ENCODE measurements around the gene ERC2. TPM values are rescaled to one million over a fixed set of nuclear protein-coding genes. Genes with fewer than 3 reads are reported as not detected.

The ERC2 gene
- total RNA-seq, 1 donor from 2014 or later, result under 0.01 TPM

- DNase-seq (ENCODE audit: low read depth), result no peak
- no peak for TF ChIP-seq CTCF (IDR thresholded peaks at IDR 0.05; ENCODE audit: insufficient read depth, low read length, severe bottlenecking)
- Histone ChIP-seq H3K4me3 (ENCODE audit: low read depth, low read length) (no peak overlapping the region), H3K36me3 (ENCODE audit: control insufficient read depth, insufficient read depth, low read length) (no peaks in the 10 kb centered on the region), H3K27me3 (ENCODE audit: control insufficient read depth, insufficient read depth, low read length) (no peaks in the 10 kb centered on the region)
- no peak for FAIRE-seq
Measured at GRCh38 chr3:55562700-55563099, 905.6 kb downstream of the ERC2 start.

- Histone ChIP-seq H3K4me3 (ENCODE audit: low read depth, low read length) (no peak overlapping the region), H3K36me3 (ENCODE audit: control insufficient read depth, insufficient read depth, low read length) (no peaks in the 10 kb centered on the region), H3K27me3 (ENCODE audit: control insufficient read depth, insufficient read depth, low read length) (no peaks in the 10 kb centered on the region)
- DNase-seq (ENCODE audit: low read depth) (no peak), FAIRE-seq (no peak)
- no peak for TF ChIP-seq CTCF (IDR thresholded peaks at IDR 0.05; ENCODE audit: insufficient read depth, low read length, severe bottlenecking)
Measured at GRCh38 chr3:55559500-55560423, 908.5 kb downstream of the ERC2 start.

GRCh38 chr3:55558316-55558715, 910.0 kb downstream of the ERC2 start:
- H3K4me3 ChIP-seq (ENCODE audit: low read depth, low read length), result no peak overlapping the region
- FAIRE-seq (no peak), DNase-seq (ENCODE audit: low read depth) (no peak)
- H3K36me3 ChIP-seq (ENCODE audit: control insufficient read depth, insufficient read depth, low read length), result no peaks in the 10 kb centered on the region
- no peak for TF ChIP-seq CTCF (IDR thresholded peaks at IDR 0.05; ENCODE audit: insufficient read depth, low read length, severe bottlenecking)
- no peaks in the 10 kb centered on the region for H3K27me3 ChIP-seq (ENCODE audit: control insufficient read depth, insufficient read depth, low read length)

- H3K36me3 ChIP-seq (ENCODE audit: control insufficient read depth, insufficient read depth, low read length), result no peaks in the 10 kb centered on the region
- FAIRE-seq, result no peak
- TF ChIP-seq CTCF (IDR thresholded peaks at IDR 0.05; ENCODE audit: insufficient read depth, low read length, severe bottlenecking), result no peak
Measured at GRCh38 chr3:55557549-55557948, 910.7 kb downstream of the ERC2 start.

GRCh38 chr3:55556619-55557537, 911.4 kb downstream of the ERC2 start:
- DNase-seq (ENCODE audit: low read depth), result no peak
- FAIRE-seq, result no peak
- Histone ChIP-seq H3K4me3 (ENCODE audit: low read depth, low read length) (no peak overlapping the region), H3K27me3 (ENCODE audit: control insufficient read depth, insufficient read depth, low read length) (no peaks in the 10 kb centered on the region), H3K36me3 (ENCODE audit: control insufficient read depth, insufficient read depth, low read length) (no peaks in the 10 kb centered on the region)
- TF ChIP-seq CTCF (IDR thresholded peaks at IDR 0.05; ENCODE audit: insufficient read depth, low read length, severe bottlenecking), result no peak

More at GRCh38 chr3:55557549-55557948, 910.7 kb downstream of the ERC2 start:
- Histone ChIP-seq H3K4me3 (ENCODE audit: low read depth, low read length) (no peak overlapping the region), H3K27me3 (ENCODE audit: control insufficient read depth, insufficient read depth, low read length) (no peaks in the 10 kb centered on the region)
- DNase-seq (ENCODE audit: low read depth), result no peak
